GM23248 (cell line): ENCODE measurements around the gene HPS1.

Experiments
- EZH2 ChIP-seq: fragments of 200-600 bp; sonication (generic); IDR thresholded peaks from 2 replicates; pipeline ENCODE4 v1.6.1; 2018; ENCODE audit warnings: antibody characterized with exemption, mild to moderate bottlenecking; ENCODE audit not compliant: insufficient read depth, poor library complexity, severe bottlenecking
- EZH2phosphoT487 ChIP-seq: fragments of 200-600 bp; sonication (generic); IDR thresholded peaks from 2 replicates; pipeline ENCODE4 v1.6.1; 2018; ENCODE audit warnings: antibody characterized with exemption, moderate library complexity, mild to moderate bottlenecking, low read depth; ENCODE audit not compliant: insufficient read depth

GRCh38 chr10:98466861-98467505, 20.2 kb upstream of the HPS1 start:
- no peak for TF ChIP-seq EZH2
- TF ChIP-seq EZH2phosphoT487: no peak
